ENCODE data around the gene LSM14B.

- TF ChIP-seq CTCF (conservative IDR thresholded peaks at IDR 0.05), result no peak
- TF ChIP-seq EZH2 (IDR thresholded peaks at IDR 0.05; ENCODE audit: low read depth), result no peak
These were observed 55.0 kb downstream of the LSM14B start for GRCh38 chr20:62177307-62177706.
